HEK293 (cell line): Measurements from ENCODE around the gene CTPS1.

Source experiments
- CTCF ChIA-PET: fragments of 350-600 bp; formaldehyde crosslinking; extraction: SDS; loops from one replicate; lab custom pipeline; 2021; ENCODE audit warnings: antibody characterized with exemption; lab: Yijun Ruan, JAX
- POLR2A ChIA-PET: fragments of 300-600 bp; formaldehyde crosslinking; extraction: SDS; loops from one replicate; lab custom pipeline; 2020; ENCODE audit warnings: antibody characterized with exemption, inconsistent platforms; lab: Yijun Ruan, JAX
- H3K27ac ChIP-seq: fragments of 200-500 bp; sonication (Bioruptor generic); 2 replicates; pipeline ENCODE4 v1.5.1; 2014; ENCODE audit warnings: low read depth, low read length, control low read depth, inconsistent platforms; ENCODE audit errors: extremely low read depth
- H3K36me3 ChIP-seq, 2 experiments: fragments of 200-500 bp in 1 of 2; sonication (Bioruptor generic) in 1 of 2; 1 replicate in 1 of 2; 2 replicates in 1 of 2; pipeline ENCODE4 v1.5.1; 2014 to 2017; ENCODE audit warnings: inconsistent platforms in 2 of 2, low read length in 2 of 2; ENCODE audit not compliant: control insufficient read depth in 2 of 2, insufficient read depth in 1 of 2
- H3K4me1 ChIP-seq: fragments of 200-500 bp; sonication (Bioruptor generic); 2 replicates; pipeline ENCODE4 v1.5.1; 2014; ENCODE audit warnings: mild to moderate bottlenecking, low read length, inconsistent platforms; ENCODE audit not compliant: control insufficient read depth, insufficient read depth
- H3K4me3 ChIP-seq: 2 replicates; pipeline ENCODE4 v1.5.1; 2011; ENCODE audit warnings: low read depth, mild to moderate bottlenecking, control low read depth, low read length, moderate library complexity
- H3K9me3 ChIP-seq: fragments of 200-500 bp; sonication (Bioruptor generic); 2 replicates; pipeline ENCODE4 v1.5.1; 2014; ENCODE audit warnings: low read depth, low read length, inconsistent platforms; ENCODE audit not compliant: control insufficient read depth, insufficient read depth
- GLI2 ChIP-seq: fragments of 450-650 bp; formaldehyde crosslinking; IDR thresholded peaks from 2 replicates; pipeline ENCODE4; 2017; ENCODE audit warnings: missing biosample characterization, missing genetic modification characterization, low read depth, borderline replicate concordance
- GLI4 ChIP-seq: fragments of 450-650 bp; formaldehyde crosslinking; IDR thresholded peaks from 2 replicates; pipeline ENCODE4 v1.5.1; 2016; ENCODE audit warnings: missing biosample characterization, missing genetic modification characterization
- INSM2 ChIP-seq: fragments of 450-650 bp; formaldehyde crosslinking; IDR thresholded peaks from 2 replicates; pipeline ENCODE4 v1.5.1; 2016; ENCODE audit warnings: missing biosample characterization, missing genetic modification characterization
- KLF16 ChIP-seq: fragments of 450-650 bp; formaldehyde crosslinking; IDR thresholded peaks from 2 replicates; pipeline ENCODE4 v1.5.1; 2017; ENCODE audit warnings: missing biosample characterization, missing genetic modification characterization
- OSR2 ChIP-seq: fragments of 450-650 bp; formaldehyde crosslinking; IDR thresholded peaks from 2 replicates; pipeline ENCODE4 v1.5.1; 2016; ENCODE audit warnings: missing biosample characterization, missing genetic modification characterization
- PATZ1 ChIP-seq: fragments of 450-650 bp; formaldehyde crosslinking; IDR thresholded peaks from 2 replicates; pipeline ENCODE4 v1.5.1; 2016; ENCODE audit warnings: missing biosample characterization, missing genetic modification characterization
- REST ChIP-seq: fragments of 450-650 bp; formaldehyde crosslinking; IDR thresholded peaks from 2 replicates; pipeline ENCODE4 v1.5.1; 2016; ENCODE audit warnings: missing biosample characterization, missing genetic modification characterization
- TRIM28 ChIP-seq: IDR thresholded peaks from 2 replicates; pipeline ENCODE4 v1.6.1; 2011; ENCODE audit warnings: low read length, control low read depth, borderline replicate concordance
- ZBTB1 ChIP-seq: fragments of 450-650 bp; formaldehyde crosslinking; IDR thresholded peaks from 2 replicates; pipeline ENCODE4 v1.5.1; 2016; ENCODE audit warnings: missing biosample characterization, missing genetic modification characterization
- ZBTB17 ChIP-seq: fragments of 450-650 bp; formaldehyde crosslinking; IDR thresholded peaks from 2 replicates; pipeline ENCODE4 v1.5.1; 2016; ENCODE audit warnings: missing biosample characterization, missing genetic modification characterization
- ZBTB20 ChIP-seq: fragments of 450-650 bp; formaldehyde crosslinking; IDR thresholded peaks from 2 replicates; pipeline ENCODE4 v1.5.1; 2016; ENCODE audit warnings: missing biosample characterization, missing genetic modification characterization
- ZFP41 ChIP-seq: fragments of 450-650 bp; formaldehyde crosslinking; IDR thresholded peaks from 2 replicates; pipeline ENCODE4 v1.5.1; 2016; ENCODE audit warnings: missing biosample characterization, missing genetic modification characterization, borderline replicate concordance
- ZNF335 ChIP-seq: fragments of 450-650 bp; formaldehyde crosslinking; conservative IDR thresholded peaks from 2 replicates; pipeline ENCODE4 v1.5.1; 2016; ENCODE audit warnings: missing biosample characterization, missing genetic modification characterization
- ZNF391 ChIP-seq: fragments of 450-650 bp; formaldehyde crosslinking; IDR thresholded peaks from 2 replicates; pipeline ENCODE4 v1.5.1; 2016; ENCODE audit warnings: low read depth, missing biosample characterization, missing genetic modification characterization, borderline replicate concordance
- ZNF501 ChIP-seq: fragments of 450-650 bp; formaldehyde crosslinking; IDR thresholded peaks from 2 replicates; pipeline ENCODE4 v1.5.1; 2016; ENCODE audit warnings: missing biosample characterization, missing genetic modification characterization
- ZNF514 ChIP-seq: fragments of 450-650 bp; formaldehyde crosslinking; IDR thresholded peaks from 2 replicates; pipeline ENCODE4 v1.5.1; 2016; ENCODE audit warnings: missing biosample characterization, missing genetic modification characterization
- ZNF549 ChIP-seq: fragments of 450-650 bp; IDR thresholded peaks from 2 replicates; pipeline ENCODE4 v1.5.1; 2018; ENCODE audit warnings: missing biosample characterization, missing genetic modification characterization, mild to moderate bottlenecking, inconsistent platforms, moderate library complexity
- ZNF610 ChIP-seq: fragments of 450-650 bp; formaldehyde crosslinking; IDR thresholded peaks from 2 replicates; pipeline ENCODE4 v1.5.1; 2016; ENCODE audit warnings: missing biosample characterization, missing genetic modification characterization, borderline replicate concordance
- ZNF629 ChIP-seq: fragments of 450-650 bp; formaldehyde crosslinking; IDR thresholded peaks from 2 replicates; pipeline ENCODE4 v1.5.1; 2017; ENCODE audit warnings: missing biosample characterization, missing genetic modification characterization
- ZNF677 ChIP-seq: fragments of 450-650 bp; IDR thresholded peaks from 2 replicates; pipeline ENCODE4 v1.5.0; 2018; ENCODE audit warnings: missing biosample characterization, mild to moderate bottlenecking, missing genetic modification characterization, moderate library complexity
- ZNF76 ChIP-seq: fragments of 450-650 bp; formaldehyde crosslinking; IDR thresholded peaks from 2 replicates; pipeline ENCODE4; 2016; ENCODE audit warnings: low read depth, missing biosample characterization, missing genetic modification characterization, borderline replicate concordance
- ZNF837 ChIP-seq: fragments of 450-650 bp; formaldehyde crosslinking; IDR thresholded peaks from 2 replicates; pipeline ENCODE4 v1.5.1; 2016; ENCODE audit warnings: missing biosample characterization, missing genetic modification characterization

The CTPS1 gene

GRCh38 chr1:40978886-40979240, 633 bp upstream of the CTPS1 start:
- TF ChIP-seq ZBTB20 (tag by site-specific recombination) (peak; percentile 87), ZFP41 (tag by site-specific recombination) (no peak), ZNF549 (no peak)
- H3K4me3 ChIP-seq, result peak overlapping the region; percentile 80
- CTCF ChIA-PET, result interaction anchor here (0.7 to 1.4 kb wide), 3 partner anchors 13 to 107 kb away, joined by 3 read pairs; no protein-coding TSS in a partner anchor
- H3K4me1 ChIP-seq, result 0 out of 2 replicates have a peak, but pooled peaks cover 4% of the 10 kb centered on the region
- peak overlapping the region; percentile 94 for H3K27ac ChIP-seq
- no peaks in the 10 kb centered on the region for H3K9me3 ChIP-seq
- peaks cover 3 to 29% of the 10 kb centered on the region in 2 experiments; a peak in 2 of 3 replicates for H3K36me3 ChIP-seq
- POLR2A ChIA-PET, result interaction anchor here (0.8 to 2.3 kb wide), 7 partner anchors 8 to 287 kb away, joined by 3 to 30 read pairs (median 7); partner anchors contain the start of gene NFYC

GRCh38 chr1:40980068-40980452, 564 bp downstream of the CTPS1 start:
- POLR2A ChIA-PET, result interaction anchor here (0.6 to 2.3 kb wide), 12 partner anchors 9 to 472 kb away, joined by 3 to 30 read pairs (median 6); partner anchors contain the start of genes CITED4, EXO5 and NFYC
- H3K4me1 ChIP-seq, result 0 out of 2 replicates have a peak, but pooled peaks cover 4% of the 10 kb centered on the region

GRCh38 chr1:40980453-40981121, 1.1 kb downstream of the CTPS1 start:
- ChIA-PET POLR2A (interaction anchor here (0.6 to 2.3 kb wide), 8 partner anchors 9 to 472 kb away, joined by 3 to 30 read pairs (median 6); partner anchors contain the start of genes CITED4 and EXO5), CTCF (interaction anchor here (0.6 to 1.7 kb wide), 4 partner anchors 12 to 28 kb away, joined by 3 to 6 read pairs (median 4); no protein-coding TSS in a partner anchor)
- H3K4me1 ChIP-seq, result 0 out of 2 replicates have a peak, but pooled peaks cover 4% of the 10 kb centered on the region
- H3K27ac ChIP-seq, result peak overlapping the region; percentile 94
- H3K4me3 ChIP-seq, result peak overlapping the region; percentile 80
- H3K9me3 ChIP-seq, result no peaks in the 10 kb centered on the region
- H3K36me3 ChIP-seq, result peaks cover 9 to 46% of the 10 kb centered on the region in 2 experiments
- TF ChIP-seq REST (tag by site-specific recombination), result peak; percentile 74
- TF ChIP-seq TRIM28, result peak; percentile 13; the same call in 1 of the 2 replicates
- peak; percentile 50 for TF ChIP-seq ZBTB17 (tag by site-specific recombination)
- TF ChIP-seq PATZ1 (tag by site-specific recombination), result no peak
- peak; percentile 98 for TF ChIP-seq ZNF335 (tag by site-specific recombination)
- TF ChIP-seq GLI4 (tag by site-specific recombination), result no peak
- TF ChIP-seq ZNF391 (tag by site-specific recombination), result 0 out of 2 replicates have a peak, but pooled peaks have one; percentile 24
- no peak for TF ChIP-seq ZNF837 (tag by site-specific recombination)
- 0 out of 2 replicates have a peak, but pooled peaks have one; percentile 32 for TF ChIP-seq KLF16 (tag by site-specific recombination)
- no peak for TF ChIP-seq GLI2 (tag by site-specific recombination)
- TF ChIP-seq INSM2 (tag by site-specific recombination), result 0 out of 2 replicates have a peak, but pooled peaks have one; percentile 29
- peak; percentile 24; the same call in 1 of the 2 replicates for TF ChIP-seq ZNF629
- no peak for TF ChIP-seq OSR2
- TF ChIP-seq ZNF76 (tag by site-specific recombination), result peak; percentile 22; the same call in 1 of the 2 replicates
- TF ChIP-seq ZNF514 (tag by site-specific recombination), result no peak
- peak; percentile 58; the same call in 1 of the 2 replicates for TF ChIP-seq ZNF501 (tag by site-specific recombination)
- TF ChIP-seq ZNF610 (tag by site-specific recombination), result no peak

More at GRCh38 chr1:40980068-40980452, 564 bp downstream of the CTPS1 start:
- Histone ChIP-seq H3K9me3 (no peaks in the 10 kb centered on the region), H3K27ac (peak overlapping the region; percentile 94), H3K36me3 (peaks cover 9 to 41% of the 10 kb centered on the region in 2 experiments), H3K4me3 (peak overlapping the region; percentile 80)
- TF ChIP-seq ZBTB1 (tag by site-specific recombination) (no peak), ZNF677 (tag by site-specific recombination) (0 out of 2 replicates have a peak, but pooled peaks have one; percentile 28)
- CTCF ChIA-PET, result interaction anchor here (1.1 to 1.7 kb wide), 3 partner anchors 13 to 28 kb away, joined by 3 to 6 read pairs (median 4); no protein-coding TSS in a partner anchor
